ENCODE measurements around the gene GDF10.

DNA sequence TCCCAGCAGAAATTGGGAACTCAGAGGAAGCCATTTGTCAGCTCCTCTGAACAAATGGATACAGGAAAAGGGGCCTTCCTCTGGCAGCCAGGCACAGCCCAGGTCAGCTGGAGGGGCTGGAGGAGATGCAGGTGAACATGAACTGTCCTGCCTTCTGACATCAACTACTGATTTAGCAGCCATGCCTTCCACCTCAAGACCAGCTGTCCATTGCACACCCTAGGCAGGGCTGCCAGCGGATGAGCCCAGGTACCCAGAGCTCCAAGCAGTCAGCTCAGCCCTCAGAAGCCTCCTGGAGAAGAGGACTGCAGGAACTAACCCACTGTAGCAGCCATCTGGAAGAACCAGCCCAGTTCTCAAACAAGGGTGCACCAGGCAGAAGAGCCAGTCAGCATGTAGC is 44.1 kb upstream of the GDF10 start:
- TF ChIP-seq POLR2AphosphoS5 (IDR thresholded peaks at IDR 0.05) (no peak), POLR2A (IDR thresholded peaks at IDR 0.05) (no peak)
- TF ChIP-seq, protein P1, sequence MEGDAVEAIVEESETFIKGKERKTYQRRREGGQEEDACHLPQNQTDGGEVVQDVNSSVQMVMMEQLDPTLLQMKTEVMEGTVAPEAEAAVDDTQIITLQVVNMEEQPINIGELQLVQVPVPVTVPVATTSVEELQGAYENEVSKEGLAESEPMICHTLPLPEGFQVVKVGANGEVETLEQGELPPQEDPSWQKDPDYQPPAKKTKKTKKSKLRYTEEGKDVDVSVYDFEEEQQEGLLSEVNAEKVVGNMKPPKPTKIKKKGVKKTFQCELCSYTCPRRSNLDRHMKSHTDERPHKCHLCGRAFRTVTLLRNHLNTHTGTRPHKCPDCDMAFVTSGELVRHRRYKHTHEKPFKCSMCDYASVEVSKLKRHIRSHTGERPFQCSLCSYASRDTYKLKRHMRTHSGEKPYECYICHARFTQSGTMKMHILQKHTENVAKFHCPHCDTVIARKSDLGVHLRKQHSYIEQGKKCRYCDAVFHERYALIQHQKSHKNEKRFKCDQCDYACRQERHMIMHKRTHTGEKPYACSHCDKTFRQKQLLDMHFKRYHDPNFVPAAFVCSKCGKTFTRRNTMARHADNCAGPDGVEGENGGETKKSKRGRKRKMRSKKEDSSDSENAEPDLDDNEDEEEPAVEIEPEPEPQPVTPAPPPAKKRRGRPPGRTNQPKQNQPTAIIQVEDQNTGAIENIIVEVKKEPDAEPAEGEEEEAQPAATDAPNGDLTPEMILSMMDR (IDR thresholded peaks at IDR 0.05), result no peak
